Epithelial cell of esophagus (primary cell): ENCODE measurements around the gene EMCN.

ENCODE experiments used
- DNase-seq: peaks from one replicate; pipeline ENCODE4 v3.0.0; 2010; ENCODE audit warnings: low read depth
- H3K4me3 ChIP-seq: 2 replicates; pipeline ENCODE4 v1.5.1; 2011; ENCODE audit warnings: mild to moderate bottlenecking, low read length, control low read depth
- CTCF ChIP-seq: IDR thresholded peaks from 2 replicates; pipeline ENCODE4 v1.5.1; 2011; ENCODE audit warnings: low read depth, mild to moderate bottlenecking, low read length, control low read depth, inconsistent platforms; ENCODE audit not compliant: insufficient read depth; ENCODE audit errors: missing control alignments

The EMCN gene

DNA sequence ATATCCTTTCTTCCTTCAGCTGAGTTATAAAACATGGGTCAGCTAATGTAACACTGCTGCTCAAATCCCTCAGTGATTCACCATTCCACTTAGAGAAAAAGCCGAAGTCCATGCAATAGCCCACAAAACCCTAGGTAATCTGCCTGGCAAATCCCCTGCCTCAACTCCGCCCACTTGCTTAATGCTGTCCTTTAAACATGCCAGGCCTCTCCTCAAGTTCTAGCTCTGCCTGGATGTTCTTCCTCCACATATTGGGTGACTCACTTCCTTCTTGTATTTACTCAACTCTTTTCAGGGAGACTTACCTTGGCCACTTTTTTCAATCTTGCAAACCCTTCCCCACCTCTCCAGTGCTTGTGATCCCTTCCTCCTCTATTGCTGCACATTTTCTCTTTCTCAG is 89.8 kb downstream of the EMCN start:
- DNase-seq = peak; percentile 96
- H3K4me3 ChIP-seq = no peak overlapping the region
- TF ChIP-seq CTCF = no peak

- DNase-seq = no peak
- no peak overlapping the region for H3K4me3 ChIP-seq
- no peak for TF ChIP-seq CTCF
These were observed 93.4 kb downstream of the EMCN start for GRCh38 chr4:100424376-100424775.

DNA sequence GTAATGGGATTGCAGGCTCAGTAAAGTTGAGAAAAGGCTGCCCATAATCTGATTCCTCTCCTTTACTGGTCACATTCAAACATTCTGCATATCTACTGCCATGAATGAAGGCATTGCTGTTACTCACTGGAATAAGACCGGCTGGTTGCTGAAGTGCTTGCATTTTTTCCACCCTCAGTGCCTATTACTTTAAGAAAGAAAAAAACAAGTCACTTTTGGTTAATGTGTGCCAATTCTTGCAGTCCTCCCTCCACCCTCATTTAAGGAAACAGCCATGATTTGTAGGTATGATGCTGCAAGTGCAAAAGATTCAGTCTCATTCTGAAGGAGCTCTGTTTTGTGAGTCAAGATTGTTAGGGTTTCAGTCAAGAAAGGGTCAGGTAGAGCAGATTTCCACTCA is 94.9 kb downstream of the EMCN start:
- no peak for TF ChIP-seq CTCF
- DNase-seq = no peak
- no peak overlapping the region for H3K4me3 ChIP-seq

DNA sequence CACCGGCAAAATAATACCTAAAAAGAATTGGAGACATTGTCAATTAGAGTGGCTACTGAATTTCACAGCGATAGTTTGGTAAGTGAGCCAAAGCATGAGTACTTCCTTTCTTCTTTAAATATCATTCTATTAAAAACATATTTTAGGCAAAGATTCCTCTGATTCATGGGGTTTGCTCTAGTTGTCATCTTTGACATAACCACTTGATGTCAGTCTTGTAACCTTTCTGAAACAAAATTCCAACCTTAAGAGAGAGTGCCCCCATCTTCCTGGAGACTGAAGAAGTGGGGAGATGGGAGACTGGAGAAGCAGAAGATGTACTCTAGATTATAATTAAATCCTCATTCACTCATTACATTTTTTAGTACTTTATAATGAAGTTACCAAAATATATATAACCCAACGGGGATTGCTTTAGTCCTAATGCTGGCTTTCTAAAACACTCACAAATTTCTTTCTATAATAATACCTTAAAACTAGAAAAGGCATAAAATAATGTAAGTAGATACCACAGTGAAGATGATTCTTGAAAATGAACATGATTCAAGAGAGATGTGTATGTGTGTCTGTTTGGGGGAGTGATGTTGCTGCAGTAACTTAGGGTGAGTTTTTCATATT is 96.4 kb downstream of the EMCN start:
- DNase-seq = peak; percentile 47
- H3K4me3 ChIP-seq = no peak overlapping the region
- TF ChIP-seq CTCF = peak; percentile 69

- no peak overlapping the region for H3K4me3 ChIP-seq
- peak; percentile 25 for DNase-seq
- TF ChIP-seq CTCF = no peak
These were observed 97.3 kb downstream of the EMCN start for GRCh38 chr4:100420571-100420970.

DNA sequence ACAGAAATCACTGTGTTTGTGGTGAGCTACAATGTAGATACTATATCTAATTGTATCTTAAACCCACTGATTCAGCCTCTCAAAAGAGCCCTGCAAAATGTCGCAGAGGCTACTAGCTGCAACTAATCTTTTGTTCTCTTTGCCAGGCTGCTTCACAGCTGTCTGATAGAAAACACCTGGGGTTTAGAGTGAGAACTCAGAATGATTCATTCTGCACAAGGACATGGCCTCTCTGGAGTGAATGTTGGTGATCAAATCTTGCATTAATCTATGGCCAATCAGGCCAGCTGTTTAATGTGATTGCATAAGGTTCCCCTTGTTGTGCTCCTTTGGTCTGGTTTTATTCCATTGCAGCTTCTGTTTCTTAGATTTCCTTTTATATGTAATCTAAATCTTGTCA is 100.3 kb downstream of the EMCN start:
- no peak overlapping the region for H3K4me3 ChIP-seq
- no peak for TF ChIP-seq CTCF
- peak; percentile 34 for DNase-seq
